Ovary (tissue), 3 donors: ENCODE measurements around the gene CCDC74A.

Experiments used
- EP300 ChIP-seq: sonication (generic); formaldehyde crosslinking; IDR thresholded peaks from one replicate; pipeline ENCODE4 v1.6.1; 2017; ENCODE audit warnings: antibody characterized with exemption
- TF ChIP-seq, protein P1 (sequence below), 3 donors: fragments of 450-650 bp in 2 of 3; fragments of 200-600 bp in 1 of 3; IDR thresholded peaks; one replicate each; pipeline versions ENCODE4 v1.5.1 to v1.8.0; 2016 to 2022; ENCODE audit warnings: antibody characterized with exemption in 3 of 3, mild to moderate bottlenecking in 1 of 3
- donor health status: DM: no; HTN: no; CAD: no.

DNA sequence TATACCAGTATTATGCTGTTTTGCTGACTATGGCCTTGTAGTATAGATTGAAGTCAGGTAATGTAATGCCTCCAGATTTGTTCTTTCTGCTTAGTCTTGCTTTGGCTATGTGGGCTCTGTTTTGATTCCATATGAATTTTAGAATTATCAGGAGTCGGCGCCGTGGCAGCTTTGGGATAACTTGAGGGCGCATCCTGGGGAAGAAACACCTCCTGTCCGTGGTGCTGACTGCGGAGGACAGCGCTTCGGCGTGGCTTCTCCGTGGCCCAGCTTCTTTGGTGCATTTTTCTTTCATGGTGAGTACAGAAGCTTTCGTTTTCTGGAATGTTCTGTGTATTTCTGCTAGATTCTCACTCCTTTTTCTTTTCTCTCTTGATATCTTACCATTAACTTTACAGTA lies 25.2 kb downstream of the CCDC74A start:
- TF ChIP-seq, protein P1, sequence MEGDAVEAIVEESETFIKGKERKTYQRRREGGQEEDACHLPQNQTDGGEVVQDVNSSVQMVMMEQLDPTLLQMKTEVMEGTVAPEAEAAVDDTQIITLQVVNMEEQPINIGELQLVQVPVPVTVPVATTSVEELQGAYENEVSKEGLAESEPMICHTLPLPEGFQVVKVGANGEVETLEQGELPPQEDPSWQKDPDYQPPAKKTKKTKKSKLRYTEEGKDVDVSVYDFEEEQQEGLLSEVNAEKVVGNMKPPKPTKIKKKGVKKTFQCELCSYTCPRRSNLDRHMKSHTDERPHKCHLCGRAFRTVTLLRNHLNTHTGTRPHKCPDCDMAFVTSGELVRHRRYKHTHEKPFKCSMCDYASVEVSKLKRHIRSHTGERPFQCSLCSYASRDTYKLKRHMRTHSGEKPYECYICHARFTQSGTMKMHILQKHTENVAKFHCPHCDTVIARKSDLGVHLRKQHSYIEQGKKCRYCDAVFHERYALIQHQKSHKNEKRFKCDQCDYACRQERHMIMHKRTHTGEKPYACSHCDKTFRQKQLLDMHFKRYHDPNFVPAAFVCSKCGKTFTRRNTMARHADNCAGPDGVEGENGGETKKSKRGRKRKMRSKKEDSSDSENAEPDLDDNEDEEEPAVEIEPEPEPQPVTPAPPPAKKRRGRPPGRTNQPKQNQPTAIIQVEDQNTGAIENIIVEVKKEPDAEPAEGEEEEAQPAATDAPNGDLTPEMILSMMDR (IDR thresholded peaks at IDR 0.05): no peak
- TF ChIP-seq EP300: no peak
